IgD-negative memory B cell (primary cell): ENCODE results near the gene KRTAP12-3. TPM values are rescaled to one million over a fixed set of nuclear protein-coding genes. Genes with fewer than 3 reads are reported as not detected.

Source experiments
- H3K27ac Mint-ChIP-seq, 3 donors: one replicate each; pipeline ENCODE4 v1.8.0; 2020 to 2022; ENCODE audit warnings: mild to moderate bottlenecking in 3 of 3, mixed read lengths in 3 of 3, moderate library complexity in 1 of 3
- H3K27me3 Mint-ChIP-seq: one replicate; pipeline ENCODE4 v1.8.0; 2021; ENCODE audit warnings: mixed read lengths
- H3K36me3 Mint-ChIP-seq: one replicate; pipeline ENCODE4 v1.8.0; 2020; ENCODE audit warnings: mild to moderate bottlenecking, mixed read lengths
- H3K4me1 Mint-ChIP-seq, 3 donors: one replicate each; pipeline ENCODE4 v1.8.0; 2020 to 2022; ENCODE audit warnings: mixed read lengths in 3 of 3, mild to moderate bottlenecking in 1 of 3
- H3K4me3 Mint-ChIP-seq, 4 donors: one replicate each; pipeline ENCODE4 v1.8.0; 2020 to 2022; ENCODE audit warnings: mild to moderate bottlenecking in 4 of 4, mixed read lengths in 4 of 4, moderate library complexity in 3 of 4
- H3K9me3 Mint-ChIP-seq, 3 donors: one replicate each; pipeline ENCODE4 v1.8.0; 2020 to 2021; ENCODE audit warnings: mixed read lengths in 3 of 3, mild to moderate bottlenecking in 1 of 3
- polyA plus RNA-seq: library from polyadenylated mRNA; unstranded; fragments of 300-500 nt; fragmentation: Illumina TruSeq; gene quantifications from one replicate; pipeline ENCODE4 v1.2.3, GENCODE V29; 2021

KRTAP12-3 gene
- polyA plus RNA-seq, 1 donor from 2014 or later, result not detected

- Mint-ChIP-seq H3K27me3 (peaks cover 53% of the 10 kb centered on the region), H3K36me3 (no peaks in the 10 kb centered on the region), H3K9me3 (peaks cover 0 to 2% (median 0%) of the 10 kb centered on the region in 3 donors), H3K4me3 (no peak overlapping the region), H3K27ac (no peak overlapping the region), H3K4me1 (peaks cover 0 to 5% (median 0%) of the 10 kb centered on the region in 3 donors)
Measured at GRCh38 chr21:44706706-44707581, 49.2 kb downstream of the KRTAP12-3 start.

Other genes starting within 250 kb of the KRTAP12-3 start
- 0.14 TPM for gene LRRC3, start 202.4 kb upstream of the KRTAP12-3 start, polyA plus RNA-seq
- not detected for gene KRTAP10-1, start 117.7 kb upstream of the KRTAP12-3 start, polyA plus RNA-seq
- gene KRTAP10-2, start 106.4 kb upstream of the KRTAP12-3 start, polyA plus RNA-seq, result not detected
- gene KRTAP10-3, start 99.1 kb upstream of the KRTAP12-3 start, polyA plus RNA-seq, result not detected
- not detected for gene KRTAP10-4, start 84.2 kb upstream of the KRTAP12-3 start, polyA plus RNA-seq
- not detected for gene KRTAP10-5, start 77.3 kb upstream of the KRTAP12-3 start, polyA plus RNA-seq
- gene KRTAP10-6, start 65.4 kb upstream of the KRTAP12-3 start, polyA plus RNA-seq, result not detected
- gene KRTAP10-7, start 57.3 kb upstream of the KRTAP12-3 start, polyA plus RNA-seq, result not detected
- not detected for gene KRTAP10-8, start 45.9 kb upstream of the KRTAP12-3 start, polyA plus RNA-seq
- gene KRTAP10-9, start 30.8 kb upstream of the KRTAP12-3 start, polyA plus RNA-seq, result not detected
- gene KRTAP10-10, start 20.6 kb upstream of the KRTAP12-3 start, polyA plus RNA-seq, result not detected
- not detected for gene KRTAP10-11, start 11.5 kb upstream of the KRTAP12-3 start, polyA plus RNA-seq
- not detected for gene KRTAP12-4, start 3.3 kb upstream of the KRTAP12-3 start, polyA plus RNA-seq
- not detected for gene KRTAP12-2, start 9.0 kb downstream of the KRTAP12-3 start, polyA plus RNA-seq
- not detected for gene KRTAP12-1, start 24.2 kb downstream of the KRTAP12-3 start, polyA plus RNA-seq
- not detected for gene KRTAP10-12, start 39.2 kb downstream of the KRTAP12-3 start, polyA plus RNA-seq
- not detected for gene TSPEAR, start 53.6 kb downstream of the KRTAP12-3 start, polyA plus RNA-seq
- gene UBE2G2, start 143.9 kb downstream of the KRTAP12-3 start, polyA plus RNA-seq, result 55.7 TPM
- 92.3 TPM for gene SUMO3, start 160.1 kb downstream of the KRTAP12-3 start, polyA plus RNA-seq
- 44.7 TPM for gene PTTG1IP, start 215.8 kb downstream of the KRTAP12-3 start, polyA plus RNA-seq